Stimulated activated CD8-positive, alpha-beta memory T cell treated with anti-CD3 and anti-CD28 coated beads, Interleukin-12 subunit alpha, Interleukin-12 subunit beta, amount 100 ng/mL, for 24 hours (primary cell): ENCODE results near the gene H2AZ1.
"Not testable (repeated sequence)": the region's sequence is repeated elsewhere in the genome, so short reads cannot be mapped to it uniquely, and the experiment has no call there.

Experiments
- DNase-seq: peaks from one replicate; pipeline ENCODE4 v3.0.0-alpha.2; 2020; ENCODE audit errors: extremely low read depth

H2AZ1 gene

GRCh38 chr4:99949999-99950912 lies at the start of gene H2AZ1:
TSS of gene H2AZ1 (minus strand) at chr4:99950275. CDS start at chr4:99950170, 105 bp downstream.
- DNase-seq = peak; percentile 98

GRCh38 chr4:99998062-99998867 lies 48.2 kb upstream of the H2AZ1 start:
- no peak for DNase-seq

DNA sequence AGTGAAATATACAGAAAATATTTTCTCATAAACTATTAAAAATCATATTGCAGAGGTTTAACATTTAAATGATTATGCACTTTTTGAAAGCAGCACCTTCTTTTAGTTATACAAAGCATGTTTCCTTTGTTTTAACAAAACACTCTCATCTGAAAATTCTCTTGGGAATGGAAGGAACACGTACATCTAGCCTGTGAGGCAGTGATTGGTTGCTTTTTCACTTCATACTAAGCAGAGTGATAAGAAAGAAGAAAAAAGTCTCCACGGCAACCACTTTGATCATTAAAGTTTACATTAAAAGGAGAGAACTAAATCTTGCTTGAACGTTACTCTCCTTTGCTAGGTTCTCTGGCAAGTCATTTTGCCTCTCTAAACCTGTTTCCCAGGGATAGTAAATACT lies 41.7 kb upstream of the H2AZ1 start:
- DNase-seq = no peak

DNA sequence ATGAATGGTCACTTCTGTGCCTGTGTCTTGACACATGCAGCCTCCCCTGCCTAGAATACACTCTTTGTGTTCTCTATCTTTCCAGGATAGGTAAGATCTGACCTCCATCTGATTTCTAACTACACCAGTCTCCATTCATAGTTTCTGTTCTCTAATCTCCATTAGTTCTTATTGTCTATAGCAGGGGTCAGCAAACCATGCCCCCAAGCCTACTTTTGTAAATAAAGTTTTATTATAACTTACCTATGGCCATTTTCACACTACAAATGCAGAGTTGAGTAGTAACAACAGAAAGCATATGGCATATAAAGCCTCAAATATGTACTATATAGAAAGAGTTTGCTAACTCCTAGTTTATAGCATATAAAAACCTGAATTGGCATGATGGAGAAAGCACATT lies 37.6 kb upstream of the H2AZ1 start:
- no peak for DNase-seq

DNA sequence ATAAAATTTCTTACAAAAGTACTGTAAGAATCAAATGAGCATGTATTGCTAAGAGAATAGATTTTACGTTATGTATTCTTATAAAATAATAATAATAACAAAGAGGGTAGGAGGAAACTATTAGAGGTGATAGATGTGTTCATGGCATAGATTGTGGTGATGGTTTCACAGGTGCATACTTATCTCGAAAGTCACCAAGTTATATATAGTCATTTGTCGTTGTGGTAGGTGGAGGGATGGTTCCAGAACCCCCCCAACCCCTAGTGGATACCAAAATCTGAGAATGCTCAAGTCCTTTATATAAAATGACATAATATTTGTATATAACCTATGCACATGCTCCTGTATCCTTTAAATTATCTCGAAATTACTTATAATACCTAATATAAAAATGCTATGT lies 36.7 kb upstream of the H2AZ1 start:
- no peak for DNase-seq

DNA sequence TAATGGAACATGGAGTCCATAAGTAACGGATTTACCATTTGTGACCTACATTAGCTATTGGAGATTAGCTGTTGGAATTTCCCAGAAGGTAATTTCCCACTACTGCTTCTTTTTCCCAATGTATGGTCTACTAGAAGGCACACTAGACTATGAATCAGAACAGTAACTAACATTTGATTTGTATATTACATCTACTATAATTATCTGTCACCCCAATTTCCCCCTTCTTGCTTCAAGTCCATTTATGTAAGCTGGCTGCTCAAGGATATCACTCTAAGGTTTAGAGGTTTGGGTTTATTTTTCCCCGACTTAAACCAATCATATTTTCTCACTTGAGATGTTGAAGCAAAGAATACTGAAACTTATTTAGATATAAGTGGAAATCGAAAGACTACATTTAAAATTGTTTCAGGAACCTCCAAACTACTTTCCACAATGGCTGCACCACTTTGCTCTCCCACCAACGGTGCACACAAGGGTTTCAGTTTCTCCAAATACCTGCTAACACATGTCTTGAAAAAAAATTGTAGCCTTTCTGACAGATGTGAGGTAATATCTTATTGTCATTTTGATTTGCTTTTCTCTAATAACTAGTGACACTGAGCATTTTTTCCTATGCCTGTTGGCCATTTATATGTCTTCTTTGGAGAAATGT lies 33.3 kb upstream of the H2AZ1 start:
- no peak for DNase-seq

DNA sequence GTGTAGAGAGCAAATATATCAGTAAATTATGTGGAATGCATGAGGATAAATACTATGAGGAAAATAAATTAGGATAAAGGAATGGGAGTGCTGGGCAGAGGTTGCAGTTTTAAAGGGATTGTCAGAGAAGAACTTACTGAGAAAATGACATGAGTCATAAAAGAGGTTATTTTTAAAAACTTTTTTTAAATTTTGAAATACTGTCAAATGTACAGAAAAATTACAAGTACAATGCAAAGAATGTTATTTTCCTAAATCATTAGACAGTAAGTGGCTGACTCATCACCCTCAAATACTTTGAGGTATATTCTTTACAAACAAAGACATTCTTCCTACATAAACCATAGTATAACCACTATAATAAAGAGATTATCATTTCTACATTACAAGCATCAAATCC lies 29.8 kb upstream of the H2AZ1 start:
- DNase-seq = no peak

DNA sequence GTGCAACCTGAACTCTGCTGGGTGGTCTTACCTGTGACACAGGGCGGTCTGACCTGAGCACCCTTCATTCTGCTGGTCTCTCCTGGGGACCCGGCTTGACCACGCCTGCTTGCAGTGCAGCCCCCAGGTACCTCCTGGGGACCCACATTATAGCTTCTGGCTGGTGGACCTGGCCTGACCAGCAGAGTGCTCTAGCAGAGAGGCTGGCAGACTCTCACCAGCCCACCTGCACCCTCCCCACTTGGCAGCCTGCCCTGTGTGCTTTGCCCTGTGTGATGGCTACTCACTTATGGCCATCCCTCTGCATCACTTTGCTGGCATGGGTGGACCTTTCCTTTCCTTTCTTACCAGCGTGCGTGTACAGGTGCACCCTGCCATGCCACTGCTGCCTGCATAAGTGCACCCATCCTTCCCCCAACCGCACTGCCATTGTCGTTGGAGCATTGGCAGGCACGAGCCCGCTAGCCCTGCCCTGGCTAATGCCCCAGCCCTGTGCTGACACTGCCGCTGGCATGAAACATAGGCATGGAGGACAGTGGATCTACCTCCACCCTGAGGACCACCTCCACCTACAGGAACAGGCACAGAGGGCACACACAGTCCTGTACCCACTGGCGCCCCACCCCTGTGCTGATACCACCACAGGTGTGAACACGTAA lies 21.5 kb upstream of the H2AZ1 start:
- DNase-seq = no peak

DNA sequence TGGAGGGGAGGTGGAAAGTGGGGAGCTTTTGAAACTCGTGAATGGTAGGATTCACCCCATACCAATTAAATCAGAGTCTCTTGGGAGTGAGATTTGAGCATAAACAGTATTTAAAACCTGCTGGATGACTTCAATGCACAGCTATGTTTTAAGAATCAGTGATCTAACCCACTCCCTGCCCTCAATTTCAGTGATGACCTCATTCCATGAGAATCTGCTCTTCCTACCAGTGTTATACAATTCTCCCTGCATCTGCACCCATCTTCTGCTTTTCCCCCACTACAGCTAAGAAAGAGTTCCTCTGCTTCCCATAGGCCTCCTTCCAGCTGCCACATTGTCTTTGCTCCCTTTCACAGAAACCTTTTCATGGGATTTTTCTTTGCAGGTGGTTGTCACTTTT lies 18.3 kb upstream of the H2AZ1 start:
- no peak for DNase-seq

GRCh38 chr4:99966692-99967091 lies 16.6 kb upstream of the H2AZ1 start:
- no peak for DNase-seq

DNA sequence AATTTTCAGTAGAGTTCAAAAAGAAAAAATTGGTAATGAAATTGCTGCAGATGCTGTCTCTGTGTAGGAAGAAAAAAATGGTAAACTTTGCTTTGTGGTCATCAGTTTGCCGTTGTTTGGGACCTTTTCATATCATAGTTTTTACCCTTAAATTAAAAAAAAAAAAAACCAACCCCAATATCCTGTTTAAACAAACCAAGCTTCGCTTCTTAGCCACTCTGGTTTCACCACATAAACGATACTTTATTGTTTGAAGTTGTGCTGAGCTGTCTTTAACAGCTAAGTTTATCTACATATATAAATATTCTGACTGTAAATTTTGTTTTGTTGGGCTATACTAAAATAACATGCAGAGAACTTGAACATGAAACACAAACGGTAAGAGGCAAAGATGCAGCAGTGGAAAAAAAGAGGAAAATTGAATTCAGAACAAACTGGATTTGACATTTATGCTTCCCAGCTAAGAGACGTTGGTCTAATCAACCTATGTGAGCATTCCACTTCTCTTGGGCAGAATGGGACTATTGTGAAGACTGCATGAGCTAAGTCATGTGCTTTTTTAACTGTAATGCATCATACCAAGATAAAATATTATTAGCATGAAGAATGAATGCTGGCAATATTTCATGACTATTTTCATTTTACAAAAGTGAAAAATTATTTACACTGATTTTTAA lies 15.7 kb upstream of the H2AZ1 start:
- no peak for DNase-seq

DNA sequence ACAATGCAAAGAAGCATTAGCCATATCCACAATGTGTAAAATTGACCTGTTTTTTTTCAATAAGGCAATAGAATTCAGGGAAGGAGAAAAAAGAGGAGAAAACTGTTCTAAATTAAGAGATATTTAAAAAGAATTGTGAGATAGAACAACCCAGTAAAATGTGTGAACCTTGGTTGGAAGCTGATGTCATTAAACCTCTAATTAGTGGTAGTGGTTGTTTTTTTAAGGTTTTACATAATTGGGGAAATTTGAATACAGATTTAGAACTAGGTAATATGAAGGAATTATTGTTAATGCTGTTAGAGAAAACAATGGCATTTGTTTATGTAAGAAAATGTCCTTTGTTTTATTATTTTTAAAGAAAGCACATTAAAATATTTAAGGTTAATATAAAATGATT lies 15.1 kb upstream of the H2AZ1 start:
- no peak for DNase-seq

DNA sequence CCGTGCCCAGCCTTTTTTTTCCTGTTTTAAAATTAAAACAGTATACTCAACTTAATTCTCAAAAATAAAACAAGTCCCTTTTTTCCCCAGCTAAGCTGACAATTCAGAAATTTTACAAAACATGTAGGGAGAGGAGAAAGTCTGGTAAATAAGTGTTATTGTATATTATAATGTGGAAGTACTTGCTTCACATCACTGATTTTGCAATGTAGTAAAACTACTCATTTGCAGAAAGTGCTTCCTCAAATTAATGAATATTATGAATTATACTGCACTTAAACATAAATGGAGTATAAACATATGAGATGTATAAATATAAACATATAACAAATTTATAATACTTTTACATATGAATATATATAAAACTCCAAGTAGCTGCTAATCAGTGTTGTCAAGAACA lies 11.6 kb upstream of the H2AZ1 start:
- no peak for DNase-seq

DNA sequence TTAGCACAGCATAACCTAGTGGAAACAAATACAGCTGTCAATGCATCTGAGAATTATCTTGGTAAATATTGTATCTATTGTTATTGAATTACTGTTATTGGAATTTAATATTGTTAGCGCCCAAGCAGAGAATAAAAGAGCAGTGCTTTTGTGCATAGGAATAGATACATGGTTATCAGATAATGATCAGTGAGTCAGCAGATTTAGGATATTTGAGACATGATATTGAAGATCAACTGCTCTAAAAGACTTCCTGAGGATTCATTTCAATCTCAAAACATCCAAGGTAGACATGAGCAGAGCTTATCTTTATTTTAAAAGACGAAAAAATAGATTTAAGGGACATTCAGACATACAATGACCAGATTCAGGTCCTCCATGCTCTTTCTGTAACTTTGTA lies 10.6 kb upstream of the H2AZ1 start:
- DNase-seq = no peak

GRCh38 chr4:99958207-99958606 lies 8.1 kb upstream of the H2AZ1 start:
- not testable (repeated sequence) for DNase-seq

DNA sequence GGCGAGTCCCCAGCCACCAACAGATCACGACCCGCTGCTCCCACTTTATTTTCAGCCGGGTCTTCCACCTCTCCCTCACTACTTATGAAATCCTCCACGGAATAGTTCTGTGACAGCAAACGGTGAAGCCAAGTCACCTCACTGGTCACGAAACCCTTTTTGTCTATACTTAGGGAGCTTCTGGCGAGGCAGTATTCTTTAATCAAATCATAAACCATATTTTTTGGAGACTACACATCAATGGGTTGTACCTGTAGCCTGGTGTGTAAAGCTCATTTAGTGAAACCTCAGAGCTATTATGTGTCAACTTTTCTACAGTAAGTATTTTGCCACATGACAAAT lies 809 bp upstream of the H2AZ1 start:
- DNase-seq = no peak

GRCh38 chr4:99949034-99949998 lies 759 bp downstream of the H2AZ1 start:
- DNase-seq = peak; percentile 79

- no peak for DNase-seq
Measured at GRCh38 chr4:99947608-99948007, 2.5 kb downstream of the H2AZ1 start.

DNA sequence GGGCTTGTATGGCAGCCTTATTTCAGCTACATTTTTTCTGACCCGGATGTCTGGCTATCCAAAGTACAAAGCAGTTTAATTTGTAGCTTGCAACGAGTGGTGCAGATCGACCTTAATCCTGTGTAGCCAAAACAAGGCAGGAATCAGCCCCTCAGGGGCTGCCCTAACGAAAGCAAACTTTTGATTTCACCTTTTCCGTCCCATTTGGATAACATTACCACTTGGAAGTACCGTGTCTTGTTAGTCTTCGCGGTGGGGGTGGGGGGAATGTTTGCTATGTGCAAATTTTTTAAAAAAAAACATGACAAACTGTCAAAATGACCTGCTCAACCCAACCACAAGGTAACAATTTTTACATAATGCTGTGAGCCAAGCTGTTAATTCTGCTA lies 2.9 kb downstream of the H2AZ1 start:
- no peak for DNase-seq
